ENCODE measurements around the gene MAGI2. TPM values are rescaled to one million over a fixed set of nuclear protein-coding genes. Genes with fewer than 3 reads are reported as not detected.

MAGI2 gene
- total RNA-seq, 1 experiment from 2014 or later, result 0.22 TPM

DNA sequence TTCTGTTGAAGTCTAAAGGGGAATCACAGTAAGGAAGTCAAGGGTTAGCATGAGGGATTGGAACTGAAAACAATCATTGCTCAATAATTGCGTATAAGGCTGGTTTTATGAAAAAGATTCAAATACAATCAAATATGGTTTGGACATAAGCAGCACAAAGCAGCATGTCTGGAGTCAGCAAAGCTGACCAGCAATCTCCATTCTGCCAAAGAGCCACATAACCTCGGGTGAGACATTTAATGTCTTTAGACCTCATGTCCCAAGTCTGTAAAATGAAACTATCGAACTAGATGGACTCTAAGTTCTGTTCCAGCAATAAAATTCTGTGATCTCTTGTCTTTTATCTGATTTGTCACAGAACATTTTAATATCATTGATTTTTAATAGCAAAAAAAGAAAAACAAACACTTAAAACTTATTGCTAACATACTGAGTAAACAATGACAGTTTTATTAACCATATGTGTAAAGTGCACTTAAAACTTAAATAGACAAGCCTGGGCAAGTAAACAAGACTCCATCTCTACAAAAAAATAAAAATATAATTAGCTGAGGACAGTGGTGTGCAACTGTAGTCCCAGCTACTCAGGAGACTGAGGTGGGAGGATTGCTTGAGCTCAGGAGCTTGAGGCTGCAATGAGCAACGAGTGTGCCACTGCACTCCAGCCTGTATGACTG, 217.0 kb downstream of the MAGI2 start:
- Histone ChIP-seq H4K20me1 (ENCODE audit: insufficient read depth) (no peaks in the 10 kb centered on the region), H2AFZ (ENCODE audit: low read depth, low read length, poor library complexity, severe bottlenecking) (no peak overlapping the region), H3K27me3 (ENCODE audit: insufficient read depth, low read length) (no peaks in the 10 kb centered on the region), H3K79me2 (ENCODE audit: insufficient read depth, low read length) (no peaks in the 10 kb centered on the region), H3K27ac (ENCODE audit: low read depth, low read length) (no peak overlapping the region), H3K9me3 (ENCODE audit: control insufficient read depth in 1 of 2, insufficient read depth in 1 of 2, low read depth in 1 of 2, low read length in 2 of 2) (no peaks in the 10 kb centered on the region), H3K4me3 (replicated peaks in 1 of 2; ENCODE audit: low read depth in 1 of 2, low read length in 2 of 2) (no peak overlapping the region), H3K9ac (ENCODE audit: low read length) (no peak overlapping the region), H3K36me3 (ENCODE audit: control insufficient read depth in 1 of 2, insufficient read depth in 2 of 2, low read length in 2 of 2) (no peaks in the 10 kb centered on the region), H3K9me2 (ENCODE audit: insufficient read depth) (no peaks in the 10 kb centered on the region), H3K4me2 (ENCODE audit: low read length) (no peak overlapping the region), H3K4me1 (ENCODE audit: control insufficient read depth in 1 of 2, insufficient read depth in 2 of 2, low read length in 2 of 2) (no peaks in the 10 kb centered on the region)
- BruUV-seq (replicated peaks), result no TSS peak
- DNase-seq (ENCODE audit: low read depth, low spot score), result no peak
- RAD21 ChIA-PET (ENCODE audit: low non-redundant PET in 1 of 2, low total read pairs in 2 of 2, uncharacterized antibody in 2 of 2, unreplicated experiment in 2 of 2), result no interaction called here
- POLR2A ChIA-PET, result no interaction called here
- no peak for TF ChIP-seq YY1 (IDR thresholded peaks at IDR 0.05; ENCODE audit: extremely low read depth, insufficient replicate concordance, low read depth, low read length)
- no peak for TF ChIP-seq EZH2phosphoT487 (IDR thresholded peaks at IDR 0.05; ENCODE audit: borderline replicate concordance)
- TF ChIP-seq POLR2A (IDR thresholded peaks at IDR 0.05; ENCODE audit: borderline replicate concordance, extremely low read depth, insufficient read depth, insufficient read length), result no peak
- TF ChIP-seq, protein P1, sequence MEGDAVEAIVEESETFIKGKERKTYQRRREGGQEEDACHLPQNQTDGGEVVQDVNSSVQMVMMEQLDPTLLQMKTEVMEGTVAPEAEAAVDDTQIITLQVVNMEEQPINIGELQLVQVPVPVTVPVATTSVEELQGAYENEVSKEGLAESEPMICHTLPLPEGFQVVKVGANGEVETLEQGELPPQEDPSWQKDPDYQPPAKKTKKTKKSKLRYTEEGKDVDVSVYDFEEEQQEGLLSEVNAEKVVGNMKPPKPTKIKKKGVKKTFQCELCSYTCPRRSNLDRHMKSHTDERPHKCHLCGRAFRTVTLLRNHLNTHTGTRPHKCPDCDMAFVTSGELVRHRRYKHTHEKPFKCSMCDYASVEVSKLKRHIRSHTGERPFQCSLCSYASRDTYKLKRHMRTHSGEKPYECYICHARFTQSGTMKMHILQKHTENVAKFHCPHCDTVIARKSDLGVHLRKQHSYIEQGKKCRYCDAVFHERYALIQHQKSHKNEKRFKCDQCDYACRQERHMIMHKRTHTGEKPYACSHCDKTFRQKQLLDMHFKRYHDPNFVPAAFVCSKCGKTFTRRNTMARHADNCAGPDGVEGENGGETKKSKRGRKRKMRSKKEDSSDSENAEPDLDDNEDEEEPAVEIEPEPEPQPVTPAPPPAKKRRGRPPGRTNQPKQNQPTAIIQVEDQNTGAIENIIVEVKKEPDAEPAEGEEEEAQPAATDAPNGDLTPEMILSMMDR (IDR thresholded peaks at IDR 0.05 in 2 of 3, conservative IDR thresholded peaks at IDR 0.05 in 1 of 3; ENCODE audit: borderline replicate concordance in 1 of 3, insufficient read depth in 1 of 3, low read depth in 2 of 3, low read length in 2 of 3), result no peak
- TF ChIP-seq JUND (IDR thresholded peaks at IDR 0.05), result no peak
- no peak for TF ChIP-seq POLR2AphosphoS5 (IDR thresholded peaks at IDR 0.05; ENCODE audit: low read depth, low read length)
- no peak for TF ChIP-seq CBX3 (IDR thresholded peaks at IDR 0.05; ENCODE audit: low read depth)
- TF ChIP-seq, protein P2, sequence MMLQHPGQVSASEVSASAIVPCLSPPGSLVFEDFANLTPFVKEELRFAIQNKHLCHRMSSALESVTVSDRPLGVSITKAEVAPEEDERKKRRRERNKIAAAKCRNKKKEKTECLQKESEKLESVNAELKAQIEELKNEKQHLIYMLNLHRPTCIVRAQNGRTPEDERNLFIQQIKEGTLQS (IDR thresholded peaks at IDR 0.05), result no peak
- no peak for TF ChIP-seq EGR1 (IDR thresholded peaks at IDR 0.05; ENCODE audit: low read depth)
- no peak for TF ChIP-seq ZNF274 (IDR thresholded peaks at IDR 0.05; ENCODE audit: low read depth, low read length)
- no peak for TF ChIP-seq SP1 (IDR thresholded peaks at IDR 0.05; ENCODE audit: low read depth)
- no peak for TF ChIP-seq TCF7L2 (IDR thresholded peaks at IDR 0.05; ENCODE audit: borderline replicate concordance, extremely low read depth, insufficient read depth, insufficient read length)
- no peak for TF ChIP-seq FOSL1 (IDR thresholded peaks at IDR 0.05; ENCODE audit: low read depth)
- TF ChIP-seq CEBPB (IDR thresholded peaks at IDR 0.05; ENCODE audit: low read depth), result no peak
- TF ChIP-seq ELF1 (IDR thresholded peaks at IDR 0.05; ENCODE audit: borderline replicate concordance, low read depth), result no peak
- TF ChIP-seq SRF (IDR thresholded peaks at IDR 0.05; ENCODE audit: low read depth), result no peak
- TF ChIP-seq, protein P3, sequence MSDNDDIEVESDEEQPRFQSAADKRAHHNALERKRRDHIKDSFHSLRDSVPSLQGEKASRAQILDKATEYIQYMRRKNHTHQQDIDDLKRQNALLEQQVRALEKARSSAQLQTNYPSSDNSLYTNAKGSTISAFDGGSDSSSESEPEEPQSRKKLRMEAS (IDR thresholded peaks at IDR 0.05), result no peak
- CTCF ChIA-PET, result no interaction called here
- intact Hi-C loops (cut with micrococcal nuclease), result no loop called here
- no peak for ATAC-seq
